CD4-positive, alpha-beta T cell (primary cell): ENCODE results near the gene LGALS4. TPM values are rescaled to one million over a fixed set of nuclear protein-coding genes. Genes with fewer than 3 reads are reported as not detected.
"Not testable (repeated sequence)": the region's sequence is repeated elsewhere in the genome, so short reads cannot be mapped to it uniquely, and the experiment has no call there.

ENCODE experiments used
- ATAC-seq: fragments of 200-7000 bp; cut with Tn5 transposase; one replicate; pipeline ENCODE4 v1.10.0; 2022; ENCODE audit warnings: mild to moderate bottlenecking; ENCODE audit not compliant: poor library complexity
- CTCF ChIA-PET: fragments of 350-600 bp; sonication (Branson Sonifier 250); formaldehyde crosslinking; loops from one replicate; lab custom pipeline; 2021; ENCODE audit warnings: antibody characterized with exemption, inconsistent platforms; lab: Charles Lee
- POLR2A ChIA-PET: fragments of 350-600 bp; sonication (Branson Sonifier 250); formaldehyde crosslinking; loops from one replicate; lab custom pipeline; 2021; ENCODE audit warnings: antibody characterized with exemption, inconsistent platforms; lab: Charles Lee
- DNase-seq, 14 experiments: peaks; one replicate each; pipeline ENCODE4 v3.0.0-alpha.2; 2013 to 2020; ENCODE audit warnings: mixed read lengths in 2 of 14
- H3K27ac ChIP-seq, 2 donors: one replicate each; pipeline versions ENCODE4 v1.5.1 to v1.7.0; 2013; ENCODE audit warnings: low read length in 2 of 2, low read depth in 1 of 2, mild to moderate bottlenecking in 1 of 2
- H3K27me3 ChIP-seq, 2 experiments: 1 replicate in 1 of 2; 2 replicates in 1 of 2; pipeline versions ENCODE4 v1.6.1 to v1.7.0; 2013; ENCODE audit warnings: low read length in 2 of 2, control low read depth in 1 of 2, mild to moderate bottlenecking in 1 of 2, moderate library complexity in 1 of 2; ENCODE audit not compliant: insufficient read depth in 2 of 2, control insufficient read depth in 1 of 2
- H3K36me3 ChIP-seq: one replicate; pipeline ENCODE4 v1.6.1; 2013; ENCODE audit warnings: low read length, control low read depth; ENCODE audit not compliant: insufficient read depth
- H3K4me1 ChIP-seq: one replicate; pipeline ENCODE4 v1.6.1; 2013; ENCODE audit warnings: low read length, control low read depth; ENCODE audit not compliant: insufficient read depth
- H3K4me3 ChIP-seq: one replicate; pipeline ENCODE4 v1.5.1; 2013; ENCODE audit warnings: mild to moderate bottlenecking, low read length, moderate library complexity
- H3K9me3 ChIP-seq, 2 experiments: 1 replicate in 1 of 2; 2 replicates in 1 of 2; pipeline versions ENCODE4 v1.6.1 to v1.7.0; 2013; ENCODE audit warnings: low read length in 2 of 2, mild to moderate bottlenecking in 2 of 2, control low read depth in 1 of 2, moderate library complexity in 1 of 2; ENCODE audit not compliant: control insufficient read depth in 1 of 2, insufficient read depth in 1 of 2
- H3K27ac Mint-ChIP-seq: one replicate; pipeline ENCODE4 v1.8.0; 2020; ENCODE audit warnings: mixed read lengths
- H3K27me3 Mint-ChIP-seq: one replicate; pipeline ENCODE4 v1.8.0; 2021; ENCODE audit warnings: mixed read lengths
- H3K36me3 Mint-ChIP-seq: one replicate; pipeline ENCODE4 v1.8.0; 2021; ENCODE audit warnings: low read depth, mixed read lengths
- H3K4me1 Mint-ChIP-seq: one replicate; pipeline ENCODE4 v1.8.0; 2021; ENCODE audit warnings: low read depth, mixed read lengths
- H3K4me3 Mint-ChIP-seq: one replicate; pipeline ENCODE4 v1.8.0; 2020; ENCODE audit warnings: mild to moderate bottlenecking, mixed read lengths
- H3K9me3 Mint-ChIP-seq: one replicate; pipeline ENCODE4 v1.8.0; 2020; ENCODE audit warnings: mixed read lengths
- intact Hi-C, 2 experiments: fragments of 100-400 bp; cut with DNase I in 1 of 2; cut with micrococcal nuclease in 1 of 2; formaldehyde crosslinking; loops; one replicate each; pipeline versions ENCODE4 v1.15.1 to v1.9.0; 2023 to 2025; cut with DNase I, micrococcal nuclease
- total RNA-seq, 174 experiments: library from RNA in 2 of 174; stranded (reverse) in 2 of 174; gene quantifications; one replicate each; pipeline ENCODE4 v1.2.3 and lab custom pipeline; 2021 to 2026
- TF ChIP-seq, protein P1 (sequence below): fragments of 200-600 bp; IDR thresholded peaks from one replicate; pipeline ENCODE4 v1.8.0; 2022; ENCODE audit warnings: antibody characterized with exemption, mild to moderate bottlenecking

LGALS4 gene
- total RNA-seq, 2 experiments from 2014 or later: 2.3 to 3.1 TPM

DNA sequence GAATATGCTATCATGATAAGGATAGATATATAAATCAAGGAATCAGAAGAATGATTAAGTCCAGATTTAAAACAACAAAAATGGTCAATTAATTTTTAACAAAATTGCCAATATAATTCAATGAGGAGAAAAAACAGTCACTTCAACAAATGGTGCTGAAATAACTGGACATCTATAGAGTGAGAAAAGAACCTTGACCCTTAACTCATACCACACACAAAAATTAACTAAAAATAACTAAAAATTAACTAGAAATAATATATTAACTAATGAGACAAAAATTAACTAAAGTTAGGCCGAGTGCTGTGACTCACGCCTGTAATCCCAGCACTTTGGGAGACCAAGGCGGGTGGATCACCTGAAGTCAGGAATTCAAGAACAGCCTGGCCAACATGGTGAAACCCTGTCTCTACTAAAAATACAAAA lies 48.9 kb downstream of the LGALS4 start:
- CTCF ChIA-PET: no interaction called here
- Histone ChIP-seq H3K9me3 (no peaks in the 10 kb centered on the region), H3K4me3 (no peak overlapping the region), H3K36me3 (no peaks in the 10 kb centered on the region), H3K4me1 (peaks cover 7% of the 10 kb centered on the region), H3K27me3 (no peaks in the 10 kb centered on the region), H3K27ac (no peak overlapping the region)
- Mint-ChIP-seq H3K9me3 (no peaks in the 10 kb centered on the region), H3K27ac (no peak overlapping the region), H3K36me3 (no peaks in the 10 kb centered on the region), H3K4me1 (no peaks in the 10 kb centered on the region), H3K4me3 (no peak overlapping the region), H3K27me3 (no peaks in the 10 kb centered on the region)
- TF ChIP-seq, protein P1, sequence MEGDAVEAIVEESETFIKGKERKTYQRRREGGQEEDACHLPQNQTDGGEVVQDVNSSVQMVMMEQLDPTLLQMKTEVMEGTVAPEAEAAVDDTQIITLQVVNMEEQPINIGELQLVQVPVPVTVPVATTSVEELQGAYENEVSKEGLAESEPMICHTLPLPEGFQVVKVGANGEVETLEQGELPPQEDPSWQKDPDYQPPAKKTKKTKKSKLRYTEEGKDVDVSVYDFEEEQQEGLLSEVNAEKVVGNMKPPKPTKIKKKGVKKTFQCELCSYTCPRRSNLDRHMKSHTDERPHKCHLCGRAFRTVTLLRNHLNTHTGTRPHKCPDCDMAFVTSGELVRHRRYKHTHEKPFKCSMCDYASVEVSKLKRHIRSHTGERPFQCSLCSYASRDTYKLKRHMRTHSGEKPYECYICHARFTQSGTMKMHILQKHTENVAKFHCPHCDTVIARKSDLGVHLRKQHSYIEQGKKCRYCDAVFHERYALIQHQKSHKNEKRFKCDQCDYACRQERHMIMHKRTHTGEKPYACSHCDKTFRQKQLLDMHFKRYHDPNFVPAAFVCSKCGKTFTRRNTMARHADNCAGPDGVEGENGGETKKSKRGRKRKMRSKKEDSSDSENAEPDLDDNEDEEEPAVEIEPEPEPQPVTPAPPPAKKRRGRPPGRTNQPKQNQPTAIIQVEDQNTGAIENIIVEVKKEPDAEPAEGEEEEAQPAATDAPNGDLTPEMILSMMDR: no peak
- DNase-seq (no peak), ATAC-seq (no peak)
- POLR2A ChIA-PET: no interaction called here
- intact Hi-C loops: no loop called here

DNA sequence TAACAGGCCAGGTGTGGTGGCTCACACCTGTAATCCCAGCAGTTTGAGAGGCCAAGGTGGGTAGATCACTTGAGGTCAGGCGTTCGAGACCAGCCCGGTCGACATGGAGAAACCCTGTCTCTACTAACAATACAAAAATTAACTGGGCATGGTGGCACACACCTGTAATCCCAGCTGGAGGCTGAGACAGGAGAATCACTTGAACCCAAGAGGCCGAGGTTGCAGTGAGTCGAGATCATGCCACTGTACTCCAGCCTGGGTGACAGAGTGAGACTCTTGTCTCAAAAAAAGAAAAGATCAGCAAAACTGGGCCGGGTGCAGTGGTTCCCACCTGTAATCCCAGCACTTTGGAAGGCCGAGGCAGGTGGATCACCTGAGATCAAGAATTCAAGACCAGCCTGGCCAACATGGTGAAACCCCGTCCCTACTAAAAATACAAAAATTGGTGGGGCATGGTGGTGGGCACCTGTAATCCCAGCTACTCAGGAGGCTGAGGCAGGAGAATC lies 50.8 kb downstream of the LGALS4 start:
- DNase-seq, H3K4me3 ChIP-seq, H3K27ac Mint-ChIP-seq, H3K27me3 ChIP-seq, H3K27me3 Mint-ChIP-seq, H3K36me3 ChIP-seq, ATAC-seq, H3K9me3 ChIP-seq, H3K4me1 ChIP-seq, H3K4me3 Mint-ChIP-seq, H3K27ac ChIP-seq, H3K4me1 Mint-ChIP-seq, H3K9me3 Mint-ChIP-seq, H3K36me3 Mint-ChIP-seq: not testable (repeated sequence)
- ChIA-PET CTCF (interaction anchor here (1.5 kb wide), 1 partner anchor 169 kb away, joined by 4 read pairs; the partner anchor contains the start of genes MRPS12 and SARS2), POLR2A (interaction anchor here (1.6 kb wide), 1 partner anchor 8 kb away, joined by 7 read pairs; no protein-coding TSS in a partner anchor)
- intact Hi-C loops: loop anchor here in 1 of 2 experiments (1.0 kb wide), 1 partner anchor 22 kb away; no protein-coding TSS in a partner anchor

DNA sequence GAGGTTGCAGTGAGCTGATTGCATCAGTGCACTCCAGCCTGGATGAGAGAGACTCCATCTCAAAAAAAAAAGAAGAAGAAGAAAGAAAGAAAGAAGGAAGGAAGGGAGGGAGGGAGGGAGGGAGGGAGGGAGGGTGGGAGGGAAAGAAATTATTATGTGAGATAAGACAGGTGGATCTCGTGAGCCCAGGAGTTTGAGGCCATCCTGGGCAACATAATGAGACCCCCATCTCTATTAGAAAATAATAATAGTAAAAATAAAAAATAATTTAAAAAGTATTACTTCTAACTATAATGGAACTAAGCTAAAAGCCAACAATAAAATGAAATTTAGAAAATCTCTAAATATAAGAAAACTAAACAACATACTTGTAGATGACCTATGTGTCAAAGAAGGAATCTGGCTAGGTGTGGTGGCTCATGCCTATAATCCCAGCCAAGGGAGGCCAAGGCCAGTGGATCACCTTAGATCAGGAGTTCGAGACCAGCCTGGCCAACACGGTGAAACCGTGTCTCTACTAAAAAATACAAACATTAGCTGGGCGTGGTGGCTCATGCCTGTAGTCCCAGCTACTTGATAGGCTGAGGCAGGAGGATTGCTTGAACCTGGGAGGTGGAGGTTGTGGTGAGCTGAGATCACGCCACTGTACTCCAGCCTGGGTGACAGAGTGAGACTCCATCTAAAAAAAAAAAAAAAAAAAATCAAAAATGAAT lies 51.8 kb downstream of the LGALS4 start:
- H3K27ac Mint-ChIP-seq, H3K4me1 ChIP-seq, H3K27ac ChIP-seq, H3K4me3 Mint-ChIP-seq, H3K4me1 Mint-ChIP-seq, H3K27me3 Mint-ChIP-seq, H3K36me3 ChIP-seq, H3K36me3 Mint-ChIP-seq, H3K4me3 ChIP-seq, H3K9me3 ChIP-seq, intact Hi-C loops, H3K27me3 ChIP-seq, H3K9me3 Mint-ChIP-seq, DNase-seq, ATAC-seq: not testable (repeated sequence)
- ChIA-PET CTCF (interaction anchor here (1.5 kb wide), 1 partner anchor 170 kb away, joined by 4 read pairs; the partner anchor contains the start of genes MRPS12 and SARS2), POLR2A (interaction anchor here (1.6 kb wide), 1 partner anchor 9 kb away, joined by 7 read pairs; no protein-coding TSS in a partner anchor)

DNA sequence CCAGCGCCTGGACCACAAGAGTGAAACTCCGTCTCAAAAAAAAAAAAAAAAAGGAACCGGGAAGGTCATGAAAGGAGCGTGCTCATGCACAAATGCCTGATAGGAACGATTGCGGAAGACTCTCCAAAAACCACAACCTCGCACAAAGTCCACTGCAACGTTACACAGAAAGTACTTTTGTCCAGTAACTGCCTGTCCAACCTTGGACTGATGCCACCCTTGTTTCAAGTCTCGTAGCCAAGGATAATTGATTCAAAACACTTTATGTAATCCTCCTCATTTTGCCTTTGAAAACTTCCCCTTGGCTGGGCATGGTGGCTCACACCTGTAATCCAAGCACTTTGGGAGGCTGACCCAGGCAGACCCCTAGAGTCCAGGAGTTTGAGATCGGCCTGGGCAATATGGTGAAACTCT lies 53.1 kb downstream of the LGALS4 start:
- intact Hi-C loops: no loop called here
- TF ChIP-seq, protein P1: no peak
- H3K4me1 Mint-ChIP-seq: no peaks in the 10 kb centered on the region
- H3K4me3 ChIP-seq: no peak overlapping the region
- H3K9me3 Mint-ChIP-seq: no peaks in the 10 kb centered on the region
- POLR2A ChIA-PET: no interaction called here
- no peaks in the 10 kb centered on the region for H3K36me3 ChIP-seq
- H3K27me3 ChIP-seq: no peaks in the 10 kb centered on the region
- H3K36me3 Mint-ChIP-seq: no peaks in the 10 kb centered on the region
- CTCF ChIA-PET: interaction anchor here (0.8 kb wide), 1 partner anchor 10 kb away, joined by 3 read pairs; no protein-coding TSS in a partner anchor
- ATAC-seq: no peak
- H3K27me3 Mint-ChIP-seq: no peaks in the 10 kb centered on the region
- peaks cover 0 to 8% of the 10 kb centered on the region in 2 experiments for H3K9me3 ChIP-seq
- H3K4me1 ChIP-seq: peaks cover 7% of the 10 kb centered on the region
- no peak overlapping the region for H3K27ac Mint-ChIP-seq
- H3K27ac ChIP-seq: no peak overlapping the region
- H3K4me3 Mint-ChIP-seq: no peak overlapping the region
- DNase-seq: no peak

DNA sequence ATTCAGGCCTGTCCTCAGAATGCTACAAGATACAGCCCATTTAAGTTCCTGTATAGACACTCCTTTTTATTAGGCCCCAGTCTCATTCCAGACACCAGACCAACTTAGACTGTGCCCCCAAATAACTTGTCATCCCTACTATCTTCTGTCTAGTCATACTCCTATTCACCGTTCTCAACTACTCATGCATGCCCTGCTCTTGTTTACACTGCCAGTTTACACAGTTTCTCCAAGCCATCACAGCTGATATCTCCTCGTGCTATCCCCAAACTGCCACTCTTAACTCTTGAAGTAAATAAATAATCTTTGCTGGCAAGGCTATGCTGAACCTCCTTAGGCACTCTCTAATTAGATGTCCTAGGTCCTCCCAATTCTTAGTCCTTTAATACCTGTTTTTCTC lies 58.5 kb downstream of the LGALS4 start:
- H3K27ac Mint-ChIP-seq, intact Hi-C loops, H3K4me3 ChIP-seq, H3K27me3 Mint-ChIP-seq, H3K36me3 Mint-ChIP-seq, H3K9me3 ChIP-seq, H3K27ac ChIP-seq, H3K9me3 Mint-ChIP-seq, DNase-seq, H3K27me3 ChIP-seq, H3K4me1 ChIP-seq, H3K36me3 ChIP-seq, H3K4me1 Mint-ChIP-seq, H3K4me3 Mint-ChIP-seq, POLR2A ChIA-PET, CTCF ChIA-PET, ATAC-seq: not testable (repeated sequence)
